Measurements from ENCODE around the gene LOC101059915.
"Not testable (repeated sequence)": the region's sequence is repeated elsewhere in the genome, so short reads cannot be mapped to it uniquely, and the experiment has no call there.

Gene LOC101059915

GRCh38 chrX:71675636-71676035, 8.3 kb downstream of the LOC101059915 start:
- not testable (repeated sequence) for DNase-seq (ENCODE audit: low read depth in 2 of 2)

GRCh38 chrX:71676068-71676795, 8.9 kb downstream of the LOC101059915 start:
- not testable (repeated sequence) for DNase-seq (ENCODE audit: low read depth in 2 of 2)

- DNase-seq (ENCODE audit: low read depth in 2 of 2): not testable (repeated sequence)
Measured at GRCh38 chrX:71677195-71677594, 9.8 kb downstream of the LOC101059915 start.

GRCh38 chrX:71679575-71680207, 12.3 kb downstream of the LOC101059915 start:
- DNase-seq (ENCODE audit: low read depth in 2 of 2): no peak

GRCh38 chrX:71696641-71697465, 29.5 kb downstream of the LOC101059915 start:
- not testable (repeated sequence) for DNase-seq (ENCODE audit: low read depth in 2 of 2)

- not testable (repeated sequence) for DNase-seq (ENCODE audit: low read depth in 2 of 2)
Measured at GRCh38 chrX:71697466-71698298, 30.3 kb downstream of the LOC101059915 start.

- not testable (repeated sequence) for DNase-seq (ENCODE audit: low read depth in 2 of 2)
Measured at GRCh38 chrX:71698299-71699022, 31.1 kb downstream of the LOC101059915 start.

- DNase-seq (ENCODE audit: low read depth in 2 of 2): not testable (repeated sequence)
Measured at GRCh38 chrX:71699023-71699344, 31.6 kb downstream of the LOC101059915 start.

- not testable (repeated sequence) for DNase-seq (ENCODE audit: low read depth in 2 of 2)
Measured at GRCh38 chrX:71702853-71703252, 35.5 kb downstream of the LOC101059915 start.

GRCh38 chrX:71714064-71714463, 46.7 kb downstream of the LOC101059915 start:
- DNase-seq (ENCODE audit: low read depth in 2 of 2): not testable (repeated sequence)

- not testable (repeated sequence) for DNase-seq (ENCODE audit: low read depth in 2 of 2)
Measured at GRCh38 chrX:71715551-71715950, 48.2 kb downstream of the LOC101059915 start.

- not testable (repeated sequence) for DNase-seq (ENCODE audit: low read depth in 2 of 2)
Measured at GRCh38 chrX:71716323-71716722, 49.0 kb downstream of the LOC101059915 start.

GRCh38 chrX:71718185-71718584, 50.8 kb downstream of the LOC101059915 start, which contains the start of gene CXorf49:
TSS of gene CXorf49 (minus strand) at chrX:71718285. CDS start at chrX:71718151, 134 bp downstream.
- DNase-seq (ENCODE audit: low read depth in 2 of 2): not testable (repeated sequence)

- not testable (repeated sequence) for DNase-seq (ENCODE audit: low read depth in 2 of 2)
Measured at GRCh38 chrX:71719195-71719594, 51.8 kb downstream of the LOC101059915 start.

- DNase-seq (ENCODE audit: low read depth in 2 of 2): not testable (repeated sequence)
Measured at GRCh38 chrX:71720289-71720886, 53.0 kb downstream of the LOC101059915 start.
